Measurements from ENCODE around the gene SORBS1.

GRCh38 chr10:95262763-95263518 is 298.2 kb downstream of the SORBS1 start:
- no peak for TF ChIP-seq POLR2A (IDR thresholded peaks at IDR 0.05)
- no peak for TF ChIP-seq CTCF (IDR thresholded peaks at IDR 0.05)
- TF ChIP-seq EP300 (IDR thresholded peaks at IDR 0.05; ENCODE audit: low read depth) = no peak
- TF ChIP-seq POLR2AphosphoS5 (IDR thresholded peaks at IDR 0.05) = no peak
